HUES6 (cell line): ENCODE measurements around the gene PLA2G4A.

Experiments used
- H3K27ac ChIP-seq: 2 replicates; pipeline ENCODE4 v1.7.0; 2013; ENCODE audit warnings: low read depth, mild to moderate bottlenecking, low read length, inconsistent platforms
- H3K27me3 ChIP-seq: 2 replicates; pipeline ENCODE4 v1.6.1; 2013; ENCODE audit warnings: low read length; ENCODE audit not compliant: control insufficient read depth, insufficient read depth
- H3K36me3 ChIP-seq: 2 replicates; pipeline ENCODE4 v1.6.1; 2013; ENCODE audit warnings: low read length; ENCODE audit not compliant: control insufficient read depth, insufficient read depth
- H3K4me1 ChIP-seq: 2 replicates; pipeline ENCODE4 v1.6.1; 2013; ENCODE audit warnings: low read length; ENCODE audit not compliant: control insufficient read depth, insufficient read depth
- H3K4me3 ChIP-seq: 2 replicates; pipeline ENCODE4 v1.5.1; 2013; ENCODE audit warnings: low read depth, low read length
- H3K9ac ChIP-seq: one replicate; pipeline ENCODE4 v1.6.1; 2013; ENCODE audit warnings: mild to moderate bottlenecking, low read length
- H3K9me3 ChIP-seq: 2 replicates; pipeline ENCODE4 v1.6.1; 2013; ENCODE audit warnings: low read depth, low read length; ENCODE audit not compliant: control insufficient read depth, insufficient read depth

Gene PLA2G4A

GRCh38 chr1:187032316-187032981 is 203.7 kb downstream of the PLA2G4A start:
- Histone ChIP-seq H3K4me1 (no peaks in the 10 kb centered on the region), H3K9ac (no peak overlapping the region), H3K4me3 (no peak overlapping the region), H3K36me3 (no peaks in the 10 kb centered on the region), H3K27ac (no peak overlapping the region), H3K27me3 (no peaks in the 10 kb centered on the region), H3K9me3 (peaks cover 7% of the 10 kb centered on the region; the same call in 1 of the 2 replicates)

GRCh38 chr1:187032982-187033692 is 204.4 kb downstream of the PLA2G4A start:
- Histone ChIP-seq H3K4me3 (no peak overlapping the region), H3K4me1 (no peaks in the 10 kb centered on the region), H3K27ac (no peak overlapping the region), H3K36me3 (no peaks in the 10 kb centered on the region), H3K9ac (no peak overlapping the region), H3K27me3 (no peaks in the 10 kb centered on the region), H3K9me3 (peaks cover 11% of the 10 kb centered on the region; the same call in 1 of the 2 replicates)

- no peaks in the 10 kb centered on the region for H3K4me1 ChIP-seq
- H3K36me3 ChIP-seq = no peaks in the 10 kb centered on the region
- no peak overlapping the region for H3K9ac ChIP-seq
- peaks cover 10% of the 10 kb centered on the region; the same call in 1 of the 2 replicates for H3K9me3 ChIP-seq
- H3K27me3 ChIP-seq = no peaks in the 10 kb centered on the region
- no peak overlapping the region for H3K27ac ChIP-seq
- H3K4me3 ChIP-seq = no peak overlapping the region
These were observed 205.1 kb downstream of the PLA2G4A start for GRCh38 chr1:187033693-187034390.

GRCh38 chr1:187034501-187034900 is 205.8 kb downstream of the PLA2G4A start:
- Histone ChIP-seq H3K4me1 (no peaks in the 10 kb centered on the region), H3K27me3 (no peaks in the 10 kb centered on the region), H3K36me3 (no peaks in the 10 kb centered on the region), H3K9me3 (peaks cover 10% of the 10 kb centered on the region; the same call in 1 of the 2 replicates), H3K4me3 (no peak overlapping the region), H3K9ac (no peak overlapping the region), H3K27ac (no peak overlapping the region)

- no peaks in the 10 kb centered on the region for H3K27me3 ChIP-seq
- peaks cover 6% of the 10 kb centered on the region; the same call in 1 of the 2 replicates for H3K9me3 ChIP-seq
- H3K27ac ChIP-seq = no peak overlapping the region
- no peaks in the 10 kb centered on the region for H3K36me3 ChIP-seq
- H3K4me3 ChIP-seq = no peak overlapping the region
- no peaks in the 10 kb centered on the region for H3K4me1 ChIP-seq
- no peak overlapping the region for H3K9ac ChIP-seq
These were observed 209.3 kb downstream of the PLA2G4A start for GRCh38 chr1:187037973-187038553.
